KOPT-K1 (cell line): Measurements from ENCODE around the gene HDAC4.

Experiments
- H3K27ac ChIP-seq: fragments of 200-600 bp; sonication (generic); 2 replicates; pipeline ENCODE4 v1.5.1; 2016; ENCODE audit warnings: antibody characterized with exemption, mild to moderate bottlenecking, low read depth, low read length; ENCODE audit not compliant: poor library complexity, severe bottlenecking
- H3K36me3 ChIP-seq: fragments of 200-600 bp; sonication (generic); 2 replicates; pipeline ENCODE4 v1.5.1; 2017; ENCODE audit warnings: antibody characterized with exemption, mild to moderate bottlenecking, low read length, moderate library complexity; ENCODE audit not compliant: insufficient read depth
- H3K9me3 ChIP-seq: fragments of 200-600 bp; sonication (generic); 2 replicates; pipeline ENCODE4 v1.5.1; 2017; ENCODE audit warnings: antibody characterized with exemption, low read length, mild to moderate bottlenecking; ENCODE audit not compliant: insufficient read depth, poor library complexity, severe bottlenecking

Gene HDAC4

GRCh38 chr2:239257511-239257937 lies 143.3 kb downstream of the HDAC4 start:
- peaks cover 12% of the 10 kb centered on the region for H3K9me3 ChIP-seq
- H3K36me3 ChIP-seq = peaks cover 13% of the 10 kb centered on the region
- H3K27ac ChIP-seq = peak overlapping the region; percentile 58

- Histone ChIP-seq H3K9me3 (peaks cover 12% of the 10 kb centered on the region), H3K27ac (peak overlapping the region; percentile 6)
Observed at GRCh38 chr2:239256350-239256743, 144.5 kb downstream of the HDAC4 start.

GRCh38 chr2:239255628-239256349 lies 145.0 kb downstream of the HDAC4 start:
- H3K9me3 ChIP-seq = peaks cover 12% of the 10 kb centered on the region
- peaks cover 10% of the 10 kb centered on the region for H3K36me3 ChIP-seq
- H3K27ac ChIP-seq = no peak overlapping the region

More at GRCh38 chr2:239256350-239256743, 144.5 kb downstream of the HDAC4 start:
- peaks cover 15% of the 10 kb centered on the region; the same call in 1 of the 2 replicates for H3K36me3 ChIP-seq

DNA sequence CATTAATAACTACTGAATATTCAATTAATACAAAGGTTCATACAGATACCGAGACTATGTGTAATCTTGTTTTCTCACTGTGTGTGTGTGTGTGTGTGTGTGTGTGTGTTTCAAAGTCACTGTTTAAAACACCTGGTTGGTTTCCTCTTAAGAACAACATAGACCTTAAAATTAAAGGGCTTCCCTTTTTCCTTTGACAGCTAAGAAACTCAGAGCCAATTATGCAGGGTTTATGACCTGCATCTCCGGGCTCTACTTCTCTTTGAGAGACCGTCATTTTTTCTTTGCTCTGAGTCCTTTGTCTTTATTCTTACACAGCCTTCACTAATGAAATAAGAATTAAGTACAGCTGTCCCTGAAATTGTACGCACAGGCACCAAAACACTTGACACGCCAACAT lies 145.6 kb downstream of the HDAC4 start:
- H3K9me3 ChIP-seq = peaks cover 12% of the 10 kb centered on the region
- H3K27ac ChIP-seq = no peak overlapping the region
- peaks cover 14% of the 10 kb centered on the region for H3K36me3 ChIP-seq

- H3K9me3 ChIP-seq = peaks cover 12% of the 10 kb centered on the region
- peak overlapping the region; percentile 37 for H3K27ac ChIP-seq
- peaks cover 25% of the 10 kb centered on the region for H3K36me3 ChIP-seq
Observed at GRCh38 chr2:239253701-239254436, 147.0 kb downstream of the HDAC4 start.

GRCh38 chr2:239253264-239253663 lies 147.6 kb downstream of the HDAC4 start:
- Histone ChIP-seq H3K27ac (peak overlapping the region; percentile 37), H3K9me3 (peaks cover 9% of the 10 kb centered on the region), H3K36me3 (peaks cover 30% of the 10 kb centered on the region)

GRCh38 chr2:239252801-239253200 lies 148.0 kb downstream of the HDAC4 start:
- Histone ChIP-seq H3K36me3 (peaks cover 30% of the 10 kb centered on the region), H3K27ac (no peak overlapping the region), H3K9me3 (peaks cover 4% of the 10 kb centered on the region)

DNA sequence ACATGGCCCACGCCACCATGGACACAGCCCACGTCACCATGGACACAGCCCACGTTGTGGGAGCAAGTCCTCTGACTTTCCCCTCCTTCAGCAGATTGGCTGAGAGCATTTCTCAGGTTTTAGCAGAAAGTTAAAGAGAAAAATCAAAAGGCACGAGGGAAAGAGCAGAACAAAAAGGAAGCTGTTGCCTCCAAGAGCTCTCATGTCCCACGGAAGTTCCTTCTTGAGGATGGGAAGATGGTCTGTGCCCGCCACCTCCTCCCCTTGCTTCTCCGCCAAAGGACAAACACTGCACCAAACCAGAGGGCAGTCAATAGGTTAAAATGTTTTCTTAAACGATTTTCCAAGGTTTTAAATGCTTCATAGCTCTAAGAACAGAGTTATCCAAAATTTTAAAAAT lies 148.4 kb downstream of the HDAC4 start:
- no peaks in the 10 kb centered on the region for H3K9me3 ChIP-seq
- H3K27ac ChIP-seq = no peak overlapping the region
- peaks cover 34% of the 10 kb centered on the region for H3K36me3 ChIP-seq

- Histone ChIP-seq H3K27ac (no peak overlapping the region), H3K9me3 (no peaks in the 10 kb centered on the region), H3K36me3 (peaks cover 38% of the 10 kb centered on the region)
Observed at GRCh38 chr2:239251971-239252370, 148.8 kb downstream of the HDAC4 start.

GRCh38 chr2:239250216-239251081 lies 150.4 kb downstream of the HDAC4 start:
- no peak overlapping the region for H3K27ac ChIP-seq
- H3K36me3 ChIP-seq = peaks cover 53% of the 10 kb centered on the region
- H3K9me3 ChIP-seq = no peaks in the 10 kb centered on the region

GRCh38 chr2:239249776-239250175 lies 151.0 kb downstream of the HDAC4 start:
- Histone ChIP-seq H3K9me3 (no peaks in the 10 kb centered on the region), H3K27ac (no peak overlapping the region), H3K36me3 (peaks cover 53% of the 10 kb centered on the region)

DNA sequence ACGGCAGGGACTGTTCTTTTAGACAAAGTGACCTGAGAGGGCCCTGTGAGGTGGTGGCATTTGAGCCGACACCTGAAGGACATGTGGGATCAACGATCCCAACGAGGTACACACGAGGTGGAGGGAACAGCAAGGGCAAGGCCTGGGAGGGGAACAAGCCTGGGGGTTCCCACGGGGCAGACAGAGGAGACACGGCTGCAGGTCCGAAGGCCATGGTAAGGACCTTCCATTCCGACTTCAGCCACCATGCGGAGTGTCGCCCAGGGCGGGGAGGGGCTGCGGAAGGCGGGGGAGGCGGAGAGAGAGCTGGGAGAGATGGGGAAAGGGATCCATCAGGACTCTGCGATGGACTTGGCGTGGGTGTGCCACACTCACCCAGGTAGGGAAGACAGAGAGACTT lies 151.8 kb downstream of the HDAC4 start:
- Histone ChIP-seq H3K9me3 (no peaks in the 10 kb centered on the region), H3K27ac (no peak overlapping the region), H3K36me3 (peaks cover 60% of the 10 kb centered on the region)

DNA sequence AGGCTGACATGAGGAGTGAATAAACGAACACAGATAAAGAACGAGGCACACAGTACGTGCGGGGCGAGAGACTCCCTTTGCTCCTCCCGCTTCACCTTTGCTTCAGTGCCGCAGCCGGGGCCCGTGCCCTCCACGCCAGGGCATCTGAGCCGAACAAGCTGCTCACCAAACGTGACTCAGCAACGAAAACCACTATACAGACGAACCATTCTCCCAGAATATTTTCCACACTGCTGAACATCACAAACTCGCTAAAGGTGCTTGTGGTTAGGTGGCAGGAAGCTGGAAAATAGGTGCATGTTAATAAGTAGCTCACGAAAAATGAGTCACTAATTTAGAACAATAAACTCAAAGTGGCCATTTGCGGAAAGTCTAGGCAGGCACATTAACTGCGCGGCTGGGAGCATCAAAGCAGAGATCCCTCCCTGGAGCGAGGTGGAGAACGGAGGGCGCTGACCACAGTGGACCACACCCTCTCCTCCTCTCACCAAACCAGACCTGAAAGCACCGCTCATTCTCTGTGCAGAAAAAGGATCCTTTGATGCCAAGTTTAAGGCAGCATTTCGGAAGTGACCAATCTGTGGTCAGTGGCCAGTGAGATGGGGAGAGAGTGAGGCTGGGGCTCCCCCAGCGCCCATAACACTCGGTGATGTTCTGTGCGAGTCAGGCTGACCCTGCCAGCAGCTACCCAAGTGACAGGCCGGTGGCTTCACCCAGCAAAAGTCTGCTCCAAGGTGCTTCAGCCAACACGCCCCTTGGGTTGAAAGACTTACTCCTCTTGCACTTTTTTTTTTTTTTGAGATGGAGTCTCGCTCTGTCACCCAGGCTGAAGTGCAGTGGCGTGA lies 153.2 kb downstream of the HDAC4 start:
- no peak overlapping the region for H3K27ac ChIP-seq
- H3K9me3 ChIP-seq = peaks cover 8% of the 10 kb centered on the region

GRCh38 chr2:239246723-239247122 lies 154.1 kb downstream of the HDAC4 start:
- Histone ChIP-seq H3K36me3 (peaks cover 58% of the 10 kb centered on the region), H3K27ac (no peak overlapping the region), H3K9me3 (peaks cover 9% of the 10 kb centered on the region)

More for the DNA sequence above, 153.2 kb downstream of the HDAC4 start:
- H3K36me3 ChIP-seq = peaks cover 66% of the 10 kb centered on the region
